HG03097 (cell line): Measurements from ENCODE around the gene MUC7.

ENCODE experiments used
- ATAC-seq: cut with Tn5 transposase; IDR thresholded peaks from one replicate; pipeline ENCODE4 v1.9.1; 2021; ENCODE audit not compliant: unreplicated experiment, low FRiP score

The MUC7 gene

GRCh38 chr4:70531981-70532380 is 60.0 kb downstream of the MUC7 start:
- peak; percentile 65 for ATAC-seq
